ENCODE data around the gene PDE8A. TPM values are rescaled to one million over a fixed set of nuclear protein-coding genes. Genes with fewer than 3 reads are reported as not detected.

PDE8A gene
- total and polyA plus RNA-seq, 11 donors = 9.4 to 21.5 (median 15.9) TPM

GRCh38 chr15:84953726-84954125 is 27.9 kb upstream of the PDE8A start:
- no peaks in the 10 kb centered on the region for H3K36me3 ChIP-seq
- DNase-seq (no peak), ATAC-seq (no peak)
- H3K27me3 ChIP-seq = no peaks in the 10 kb centered on the region
- H3K27ac ChIP-seq = no peak overlapping the region
- 13 to 82% (median 64%) methylated on average over 1 of the region's 1 CpG for WGBS, 4 donors
- H3K9me3 ChIP-seq = no peaks in the 10 kb centered on the region
- peaks cover 0 to 19% (median 8%) of the 10 kb centered on the region in 12 donors for H3K4me1 ChIP-seq
- TF ChIP-seq POLR2A (IDR thresholded peaks at IDR 0.05) = no peak
- TF ChIP-seq CTCF (IDR thresholded peaks at IDR 0.05) = no peak
- intact Hi-C loops (cut with DNase I) = loop anchor here in 5 of 10 donors (2.0 to 10.0 kb wide), 4 partner anchors 51 to 219 kb away; no protein-coding TSS in a partner anchor
- H3K4me3 ChIP-seq = no peak overlapping the region

GRCh38 chr15:84955089-84955848 is 26.4 kb upstream of the PDE8A start:
- DNase-seq (peak; percentile 72 to 79 (median 78)), ATAC-seq (peak; percentile 87 to 97 (median 94))
- H3K4me3 ChIP-seq = peak overlapping the region in 10 of 12 donors; percentile 25 to 46 (median 32)
- H3K27me3 ChIP-seq = no peaks in the 10 kb centered on the region
- peak overlapping the region in 1 of 12 donors; percentile 35 for H3K27ac ChIP-seq
- H3K36me3 ChIP-seq = no peaks in the 10 kb centered on the region
- intact Hi-C loops (cut with DNase I) = loop anchor here (1.0 to 10.0 kb wide), 5 partner anchors 50 to 210 kb away; no protein-coding TSS in a partner anchor
- WGBS, 4 donors = 23 to 38% (median 31%) methylated on average over 9 to 15 of the region's 15 CpGs
- TF ChIP-seq POLR2A (IDR thresholded peaks at IDR 0.05) (no peak), CTCF (IDR thresholded peaks at IDR 0.05) (peak; percentile 76 to 94 (median 88))
- H3K4me1 ChIP-seq = peaks cover 0 to 24% (median 10%) of the 10 kb centered on the region in 12 donors
- no peaks in the 10 kb centered on the region for H3K9me3 ChIP-seq

- intact Hi-C loops (cut with DNase I) = loop anchor here in 3 of 10 donors (10.0 kb wide), 2 partner anchors 49 to 209 kb away; no protein-coding TSS in a partner anchor
- Histone ChIP-seq H3K27ac (no peak overlapping the region), H3K4me3 (no peak overlapping the region), H3K4me1 (peaks cover 0 to 27% (median 10%) of the 10 kb centered on the region in 12 donors), H3K27me3 (no peaks in the 10 kb centered on the region), H3K36me3 (no peaks in the 10 kb centered on the region), H3K9me3 (no peaks in the 10 kb centered on the region)
- 79 to 86% (median 82%) methylated on average over 2 of the region's 2 CpGs for WGBS, 4 donors
- DNase-seq (no peak), ATAC-seq (no peak)
- TF ChIP-seq POLR2A (IDR thresholded peaks at IDR 0.05) = no peak
Measured at GRCh38 chr15:84956199-84956598, 25.5 kb upstream of the PDE8A start.

GRCh38 chr15:84960391-84961113 is 21.1 kb upstream of the PDE8A start:
- H3K36me3 ChIP-seq = no peaks in the 10 kb centered on the region
- peaks cover 0 to 19% (median 5%) of the 10 kb centered on the region in 12 donors for H3K4me1 ChIP-seq
- peaks cover 0 to 7% (median 0%) of the 10 kb centered on the region in 12 donors for H3K9me3 ChIP-seq
- TF ChIP-seq POLR2A (IDR thresholded peaks at IDR 0.05) (no peak), CTCF (IDR thresholded peaks at IDR 0.05) (no peak)
- 82 to 87% (median 84%) methylated on average over 13 of the region's 13 CpGs for WGBS, 4 donors
- no peak overlapping the region for H3K27ac ChIP-seq
- H3K4me3 ChIP-seq = no peak overlapping the region
- intact Hi-C loops (cut with DNase I) = loop anchor here in 1 of 10 donors (10.0 kb wide), 1 partner anchor 204 kb away; no protein-coding TSS in a partner anchor
- no peak for ATAC-seq
- H3K27me3 ChIP-seq = no peaks in the 10 kb centered on the region
- DNase-seq = peak in 1 of 5 donors; percentile 1
